NCI-H1105 treated with DMSO at 0.1 percent for 48 hours (cell line): ENCODE data around the gene PTPRN2.
"Not testable (repeated sequence)": the region's sequence is repeated elsewhere in the genome, so short reads cannot be mapped to it uniquely, and the experiment has no call there.

Experiments used
- DNase-seq: peaks from one replicate; lab custom pipeline; 2025; lab: John Stamatoyannopoulos, UW

Gene PTPRN2

GRCh38 chr7:157734676-157735640, 852.7 kb downstream of the PTPRN2 start:
- DNase-seq, result no peak

DNA sequence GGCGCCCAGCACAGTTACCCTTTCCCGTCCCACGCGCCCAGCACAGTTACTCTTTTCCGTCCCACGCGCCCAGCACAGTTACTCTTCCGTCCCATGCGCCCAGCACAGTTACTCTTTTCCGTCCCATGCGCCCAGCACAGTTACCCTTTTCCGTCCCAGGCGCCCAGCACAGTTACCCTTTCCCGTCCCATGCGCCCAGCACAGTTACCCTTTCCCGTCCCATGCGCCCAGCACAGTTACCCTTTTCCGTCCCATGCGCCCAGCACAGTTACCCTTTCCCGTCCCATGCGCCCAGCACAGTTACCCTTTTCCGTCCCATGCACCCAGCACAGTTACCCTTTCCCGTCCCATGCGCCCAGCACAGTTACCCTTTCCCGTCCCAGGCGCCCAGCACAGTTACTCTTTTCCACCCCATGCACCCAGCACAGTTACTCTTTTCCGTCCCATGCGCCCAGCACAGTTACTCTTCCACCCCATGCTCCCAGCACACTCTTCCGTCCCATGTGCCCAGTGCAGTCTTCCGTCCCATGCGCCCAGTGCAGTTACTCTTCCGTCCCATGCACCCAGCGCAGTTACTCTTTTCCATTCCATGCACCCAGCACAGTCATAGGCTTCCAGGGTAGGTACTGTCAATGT, 853.7 kb downstream of the PTPRN2 start:
- DNase-seq, result not testable (repeated sequence)

GRCh38 chr7:157731126-157731525, 856.5 kb downstream of the PTPRN2 start:
- no peak for DNase-seq

GRCh38 chr7:157730614-157731013, 857.0 kb downstream of the PTPRN2 start:
- no peak for DNase-seq

- no peak for DNase-seq
These were observed 858.1 kb downstream of the PTPRN2 start for GRCh38 chr7:157729566-157729965.

- no peak for DNase-seq
These were observed 859.5 kb downstream of the PTPRN2 start for GRCh38 chr7:157727964-157728615.

GRCh38 chr7:157726764-157727163, 860.9 kb downstream of the PTPRN2 start:
- DNase-seq, result no peak

- not testable (repeated sequence) for DNase-seq
These were observed 862.3 kb downstream of the PTPRN2 start for GRCh38 chr7:157725312-157725711.

DNA sequence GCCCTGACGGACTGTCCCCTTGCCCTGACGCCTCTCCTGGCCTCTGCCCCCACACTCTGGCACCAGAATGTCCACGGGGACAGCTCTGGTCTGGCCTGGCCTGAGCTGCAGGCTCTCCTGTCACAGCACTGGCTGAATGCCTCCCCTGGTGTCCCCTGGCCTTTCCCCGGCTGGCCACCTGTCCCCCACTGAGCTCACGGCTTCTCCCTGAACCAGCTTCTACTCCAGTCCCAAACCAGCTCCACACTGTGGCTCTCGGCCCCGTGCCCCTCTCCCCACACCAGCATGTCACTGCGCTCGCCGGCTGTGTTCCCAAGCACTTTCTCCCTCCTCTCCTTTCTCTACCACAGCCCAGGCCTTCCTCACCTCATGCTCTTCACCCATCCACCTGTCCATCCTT, 864.4 kb downstream of the PTPRN2 start:
- DNase-seq, result no peak

- no peak for DNase-seq
These were observed 865.2 kb downstream of the PTPRN2 start for GRCh38 chr7:157722137-157723060.

GRCh38 chr7:157721468-157722136, 866.0 kb downstream of the PTPRN2 start:
- DNase-seq, result no peak

GRCh38 chr7:157719705-157720655, 867.6 kb downstream of the PTPRN2 start:
- no peak for DNase-seq

- no peak for DNase-seq
These were observed 868.5 kb downstream of the PTPRN2 start for GRCh38 chr7:157719008-157719682.

- DNase-seq, result no peak
These were observed 869.2 kb downstream of the PTPRN2 start for GRCh38 chr7:157718303-157719007.

DNA sequence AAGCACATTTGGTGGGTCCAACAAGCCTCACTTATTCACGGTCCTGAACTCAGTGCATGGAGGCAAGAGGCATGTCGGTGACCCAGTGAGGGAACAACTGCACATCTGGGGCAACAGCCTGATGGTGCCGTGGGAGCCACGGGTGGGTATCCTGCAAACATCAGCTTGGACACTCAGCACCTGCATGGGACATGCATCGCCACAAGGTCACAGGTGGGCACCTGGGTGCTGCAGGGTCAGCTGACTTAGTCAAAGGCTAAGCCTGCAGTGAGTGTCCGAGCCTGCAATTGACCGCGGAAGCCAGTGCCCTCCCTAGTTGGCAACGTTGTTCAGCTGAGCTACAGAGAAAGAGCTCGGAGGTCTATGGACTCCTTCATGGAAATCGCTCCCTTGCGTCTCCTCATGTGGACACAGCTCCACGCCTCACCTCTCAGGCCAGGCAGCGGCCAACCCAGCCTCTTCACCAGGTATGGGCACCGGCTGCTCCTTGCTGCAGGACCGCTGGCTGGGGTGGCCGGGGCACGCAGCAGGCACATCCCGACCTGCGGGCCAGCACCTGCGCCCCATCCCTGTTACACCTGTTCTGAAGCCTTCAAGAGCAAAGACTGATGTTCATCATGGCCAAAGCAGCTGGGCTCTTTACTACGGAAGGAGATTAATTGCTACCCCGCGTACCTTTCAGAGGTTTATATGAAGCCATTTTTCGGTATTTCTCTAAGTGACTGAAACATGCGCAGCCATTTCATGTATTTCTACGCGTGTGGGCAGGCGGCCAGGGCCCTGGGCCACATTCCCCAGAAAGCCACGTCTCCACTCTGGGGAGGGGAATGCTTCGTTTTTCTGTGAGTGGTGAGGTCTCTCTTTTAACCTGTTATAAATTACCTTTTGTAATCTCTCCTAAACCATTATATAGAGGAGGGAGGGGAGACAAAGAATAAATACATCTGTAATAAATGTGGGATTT, 870.1 kb downstream of the PTPRN2 start:
- DNase-seq, result no peak

- no peak for DNase-seq
These were observed 871.7 kb downstream of the PTPRN2 start for GRCh38 chr7:157715938-157716280.

GRCh38 chr7:157715071-157715937, 872.3 kb downstream of the PTPRN2 start:
- DNase-seq, result no peak
